GM12872 (cell line): ENCODE data around the gene HLF.

Source experiments
- TF ChIP-seq, protein P1 (sequence below): IDR thresholded peaks from 3 replicates; pipeline ENCODE4 v1.5.1; 2011; ENCODE audit warnings: low read depth, mild to moderate bottlenecking, low read length, moderate library complexity; ENCODE audit not compliant: insufficient read depth

Gene HLF

DNA sequence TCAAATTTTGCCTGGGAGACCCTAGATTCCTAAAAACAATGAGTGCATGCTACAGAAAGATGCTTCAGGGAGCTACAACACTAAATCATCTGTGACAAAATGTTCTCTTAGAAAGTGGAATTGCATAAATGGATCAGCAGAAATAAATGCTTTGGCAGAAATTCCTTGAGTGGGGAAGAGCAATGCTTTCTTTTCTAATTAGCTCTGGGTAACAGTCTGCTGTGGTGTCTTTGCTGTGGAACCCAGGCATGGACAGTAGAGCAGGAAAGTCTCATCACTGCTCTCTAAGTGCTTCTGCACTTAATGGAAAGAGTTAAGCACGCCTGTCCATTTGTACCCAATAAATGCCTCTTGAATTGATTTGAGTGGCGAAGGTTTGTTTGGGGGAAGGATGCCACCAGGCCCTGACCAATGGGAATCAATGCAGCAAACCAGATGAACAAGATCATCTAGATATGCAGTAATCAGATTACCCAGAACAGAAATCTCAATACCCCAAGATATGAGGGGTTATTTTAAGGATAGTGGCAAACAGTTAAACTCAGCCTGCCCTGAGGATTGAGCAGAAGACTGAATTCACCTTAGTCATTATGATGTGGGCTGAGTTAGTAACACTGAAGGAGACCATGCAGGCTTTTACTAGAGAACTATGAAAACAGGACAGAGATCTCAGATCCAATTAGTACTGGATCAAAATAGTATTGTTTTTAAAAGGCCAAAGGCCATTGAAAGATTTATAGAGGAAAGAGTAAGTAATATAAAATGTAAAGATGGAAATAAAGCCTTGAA, 13.6 kb downstream of the HLF start:
- TF ChIP-seq, protein P1, sequence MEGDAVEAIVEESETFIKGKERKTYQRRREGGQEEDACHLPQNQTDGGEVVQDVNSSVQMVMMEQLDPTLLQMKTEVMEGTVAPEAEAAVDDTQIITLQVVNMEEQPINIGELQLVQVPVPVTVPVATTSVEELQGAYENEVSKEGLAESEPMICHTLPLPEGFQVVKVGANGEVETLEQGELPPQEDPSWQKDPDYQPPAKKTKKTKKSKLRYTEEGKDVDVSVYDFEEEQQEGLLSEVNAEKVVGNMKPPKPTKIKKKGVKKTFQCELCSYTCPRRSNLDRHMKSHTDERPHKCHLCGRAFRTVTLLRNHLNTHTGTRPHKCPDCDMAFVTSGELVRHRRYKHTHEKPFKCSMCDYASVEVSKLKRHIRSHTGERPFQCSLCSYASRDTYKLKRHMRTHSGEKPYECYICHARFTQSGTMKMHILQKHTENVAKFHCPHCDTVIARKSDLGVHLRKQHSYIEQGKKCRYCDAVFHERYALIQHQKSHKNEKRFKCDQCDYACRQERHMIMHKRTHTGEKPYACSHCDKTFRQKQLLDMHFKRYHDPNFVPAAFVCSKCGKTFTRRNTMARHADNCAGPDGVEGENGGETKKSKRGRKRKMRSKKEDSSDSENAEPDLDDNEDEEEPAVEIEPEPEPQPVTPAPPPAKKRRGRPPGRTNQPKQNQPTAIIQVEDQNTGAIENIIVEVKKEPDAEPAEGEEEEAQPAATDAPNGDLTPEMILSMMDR = no peak

- TF ChIP-seq, protein P1 = no peak
These were observed 14.4 kb downstream of the HLF start for GRCh38 chr17:55279203-55279602.

- TF ChIP-seq, protein P1 = no peak
These were observed 15.0 kb downstream of the HLF start for GRCh38 chr17:55279788-55280187.

DNA sequence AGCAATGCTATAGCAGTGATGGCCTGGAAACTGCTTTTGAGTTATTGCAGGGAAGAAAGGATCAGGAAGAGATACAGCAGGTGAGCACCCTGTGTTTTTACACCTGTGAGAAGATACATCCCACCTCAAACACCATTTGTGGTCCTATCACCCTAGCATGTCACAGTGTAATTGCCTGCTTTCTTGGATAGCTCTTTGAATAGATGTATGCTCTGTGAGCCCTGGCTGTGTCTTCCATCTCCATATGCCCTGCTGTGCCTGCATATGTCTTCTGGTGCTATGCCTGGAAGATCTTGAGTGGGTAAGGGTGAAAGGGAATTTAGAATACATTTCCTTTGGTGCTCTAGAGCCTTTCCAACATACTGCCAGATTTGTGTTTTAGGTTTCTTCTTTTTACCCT, 15.5 kb downstream of the HLF start:
- TF ChIP-seq, protein P1 = no peak

DNA sequence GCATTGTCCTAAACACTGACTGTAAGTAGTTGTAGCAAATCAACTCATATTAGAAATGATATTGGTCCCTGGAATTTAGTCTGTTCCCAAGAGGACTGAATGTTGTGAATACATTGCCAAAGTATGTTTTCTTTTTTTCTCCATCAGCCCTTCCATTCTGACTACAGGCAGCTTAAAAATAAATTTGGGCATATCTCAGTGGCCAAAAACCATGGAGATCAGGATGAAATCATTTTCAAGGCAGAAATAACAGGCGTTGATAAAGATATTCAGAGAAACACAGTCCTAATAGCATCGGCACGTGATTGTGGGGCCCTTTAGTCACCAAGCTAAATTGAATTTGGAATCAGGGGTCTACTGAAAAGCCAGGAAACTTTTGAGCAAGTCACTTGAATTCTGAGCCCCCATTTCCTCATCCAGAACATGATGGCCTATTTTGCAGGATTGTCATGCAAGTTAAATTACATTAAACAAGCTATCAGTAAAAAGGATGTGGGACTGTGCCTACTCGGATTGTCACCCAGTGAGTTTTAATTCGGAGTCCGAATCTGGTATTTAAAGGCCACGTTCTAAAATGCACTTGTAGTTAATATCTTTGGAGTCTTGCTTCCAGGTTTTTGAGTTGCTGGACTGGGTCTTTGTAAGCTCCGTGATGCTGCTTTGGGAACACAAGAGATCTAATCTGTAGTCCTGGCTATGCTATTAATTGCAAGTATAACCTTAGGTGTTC, 17.1 kb downstream of the HLF start:
- TF ChIP-seq, protein P1 = no peak

GRCh38 chr17:55282379-55282702, 17.6 kb downstream of the HLF start:
- TF ChIP-seq, protein P1 = no peak

GRCh38 chr17:55282741-55283140, 18.0 kb downstream of the HLF start:
- TF ChIP-seq, protein P1 = no peak
